GM23248 (cell line): ENCODE measurements around the gene ADCY5. TPM values are rescaled to one million over a fixed set of nuclear protein-coding genes. Genes with fewer than 3 reads are reported as not detected.
A peak's percentile ranks its signal among the peaks of the same experiment; 100 is the strongest.

Source experiments
- DNase-seq: peaks from one replicate; pipeline ENCODE4 v3.0.0-alpha.2; 2015
- H2AFZ ChIP-seq: fragments of 200-600 bp; sonication (generic); 2 replicates; pipeline ENCODE4 v1.6.1; 2016; ENCODE audit warnings: antibody characterized with exemption
- H3F3A ChIP-seq: fragments of 200-600 bp; sonication (generic); 2 replicates; pipeline ENCODE4 v1.6.1; 2016; ENCODE audit warnings: mild to moderate bottlenecking, antibody characterized with exemption, mixed run types; ENCODE audit not compliant: insufficient read depth
- H3K27ac ChIP-seq: fragments of 200-600 bp; sonication (generic); 2 replicates; pipeline ENCODE4 v1.5.1; 2016; ENCODE audit warnings: mild to moderate bottlenecking
- H3K27me3 ChIP-seq: fragments of 200-600 bp; sonication (generic); replicated peaks from 2 replicates; pipeline ENCODE4 v1.6.1; 2016; ENCODE audit warnings: mild to moderate bottlenecking; ENCODE audit not compliant: insufficient read depth
- H3K36me3 ChIP-seq: fragments of 200-600 bp; sonication (generic); 2 replicates; pipeline ENCODE4 v1.6.1; 2016; ENCODE audit warnings: low read depth, mild to moderate bottlenecking
- H3K4me1 ChIP-seq: fragments of 200-600 bp; sonication (generic); 2 replicates; pipeline ENCODE4 v1.6.1; 2016; ENCODE audit warnings: mild to moderate bottlenecking; ENCODE audit not compliant: insufficient read depth
- H3K4me2 ChIP-seq: fragments of 200-600 bp; sonication (generic); one replicate; pipeline ENCODE4 v1.6.1; 2016; ENCODE audit warnings: mild to moderate bottlenecking; ENCODE audit not compliant: unreplicated experiment
- H3K4me3 ChIP-seq: fragments of 200-600 bp; sonication (generic); 2 replicates; pipeline ENCODE4 v1.5.1; 2016; ENCODE audit warnings: mild to moderate bottlenecking
- H3K79me2 ChIP-seq: fragments of 200-600 bp; sonication (generic); 2 replicates; pipeline ENCODE4 v1.6.1; 2016; ENCODE audit warnings: mild to moderate bottlenecking; ENCODE audit not compliant: insufficient read depth
- H3K9ac ChIP-seq: fragments of 200-600 bp; sonication (generic); 2 replicates; pipeline ENCODE4 v1.6.1; 2016; ENCODE audit warnings: mild to moderate bottlenecking
- H3K9me2 ChIP-seq: fragments of 200-600 bp; sonication (generic); 2 replicates; pipeline ENCODE4 v1.6.1; 2016; ENCODE audit warnings: mixed run types, mild to moderate bottlenecking, moderate library complexity; ENCODE audit not compliant: insufficient read depth
- H3K9me3 ChIP-seq: fragments of 200-600 bp; sonication (generic); one replicate; pipeline ENCODE4 v1.6.1; 2017; ENCODE audit warnings: low read depth
- H4K20me1 ChIP-seq: fragments of 200-600 bp; sonication (generic); 2 replicates; pipeline ENCODE4 v1.6.0; 2016; ENCODE audit not compliant: insufficient read depth
- EZH2 ChIP-seq: fragments of 200-600 bp; sonication (generic); IDR thresholded peaks from 2 replicates; pipeline ENCODE4 v1.6.1; 2018; ENCODE audit warnings: antibody characterized with exemption, mild to moderate bottlenecking; ENCODE audit not compliant: insufficient read depth, poor library complexity, severe bottlenecking
- EZH2phosphoT487 ChIP-seq: fragments of 200-600 bp; sonication (generic); IDR thresholded peaks from 2 replicates; pipeline ENCODE4 v1.6.1; 2018; ENCODE audit warnings: antibody characterized with exemption, moderate library complexity, mild to moderate bottlenecking, low read depth; ENCODE audit not compliant: insufficient read depth
- WGBS, 2 experiments: methylation state at CpG; one replicate each; pipeline ENCODE4 v1.1.6; 2015 to 2017; ENCODE audit warnings: low lambda C conversion rate in 2 of 2, low coverage in 1 of 2; ENCODE audit errors: missing lambda C conversion rate in 2 of 2; 5-methylcytosine and 5-hydroxymethylcytosine counted together
- in situ Hi-C: fragments of 300-500 bp; cut with MboI; formaldehyde crosslinking; loops from 2 replicates; pipeline ENCODE4 v1.15.0; 2020
- polyA plus RNA-seq: library from polyadenylated mRNA; unstranded; fragments of >200 nt; fragmentation: Nextera tagmentation; extraction: Ambion mirVana; gene quantifications from 2 replicates; pipeline ENCODE4 v1.2.1, GENCODE V29; 2016
- total RNA-seq: library from RNA; depleted of rRNA; stranded (reverse); fragments of >200 nt; shearing (Covaris generic); gene quantifications from 2 replicates; pipeline ENCODE4 v1.2.3, GENCODE V29; 2014

The ADCY5 gene
- total and polyA plus RNA-seq, 2 experiments from 2014 or later = 0.09 to 1.2 TPM

DNA sequence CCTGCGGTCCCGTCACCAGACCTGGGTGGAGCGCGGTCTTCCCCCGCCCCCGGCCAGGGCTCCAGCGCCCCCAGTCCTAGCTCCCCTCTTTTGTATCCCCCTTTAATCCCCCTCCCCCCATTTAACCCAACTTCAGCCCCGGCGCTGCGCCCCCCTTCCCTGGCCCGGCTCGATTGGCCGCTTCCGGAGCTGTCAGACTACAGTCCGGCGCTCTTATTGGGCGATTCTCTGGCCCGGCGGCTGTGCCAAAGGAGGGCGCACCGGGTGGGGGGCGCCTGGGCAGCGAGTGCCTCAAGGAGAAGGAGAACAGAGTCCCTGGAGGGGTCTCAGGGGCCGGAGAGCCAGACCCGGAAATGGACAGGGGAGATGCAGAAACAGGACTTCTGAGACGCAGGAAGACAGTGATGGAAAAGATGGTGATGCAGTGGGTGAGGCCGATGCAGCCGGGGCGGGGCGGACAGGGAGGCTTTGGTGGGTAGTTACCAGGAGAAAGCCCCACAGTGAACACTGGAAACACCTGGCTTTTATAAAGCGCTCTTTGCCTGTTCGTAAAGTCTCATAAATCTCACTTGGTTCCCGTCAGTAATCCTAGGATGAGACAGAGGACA, 1.2 kb upstream of the ADCY5 start:
- in situ Hi-C loops = no loop called here
- H3K27ac ChIP-seq = no peak overlapping the region
- peak overlapping the region; percentile 72 for H3K4me3 ChIP-seq
- peak overlapping the region; percentile 84 for H2AFZ ChIP-seq
- no peaks in the 10 kb centered on the region for H3K4me1 ChIP-seq
- H4K20me1 ChIP-seq = no peaks in the 10 kb centered on the region
- peaks cover 59% of the 10 kb centered on the region for H3K27me3 ChIP-seq
- H3K9ac ChIP-seq = peak overlapping the region; percentile 24; the same call in 1 of the 2 replicates
- DNase-seq = peak; percentile 28
- no peaks in the 10 kb centered on the region for H3K9me2 ChIP-seq
- no peak for TF ChIP-seq EZH2
- no peak for TF ChIP-seq EZH2phosphoT487
- 3% methylated on average over 30 to 33 of the region's 33 CpGs for WGBS, 2 experiments
- H3K9me3 ChIP-seq = no peaks in the 10 kb centered on the region
- H3K36me3 ChIP-seq = no peaks in the 10 kb centered on the region
- no peaks in the 10 kb centered on the region for H3K79me2 ChIP-seq
- peak overlapping the region; percentile 86 for H3K4me2 ChIP-seq
- H3F3A ChIP-seq = no peaks in the 10 kb centered on the region

DNA sequence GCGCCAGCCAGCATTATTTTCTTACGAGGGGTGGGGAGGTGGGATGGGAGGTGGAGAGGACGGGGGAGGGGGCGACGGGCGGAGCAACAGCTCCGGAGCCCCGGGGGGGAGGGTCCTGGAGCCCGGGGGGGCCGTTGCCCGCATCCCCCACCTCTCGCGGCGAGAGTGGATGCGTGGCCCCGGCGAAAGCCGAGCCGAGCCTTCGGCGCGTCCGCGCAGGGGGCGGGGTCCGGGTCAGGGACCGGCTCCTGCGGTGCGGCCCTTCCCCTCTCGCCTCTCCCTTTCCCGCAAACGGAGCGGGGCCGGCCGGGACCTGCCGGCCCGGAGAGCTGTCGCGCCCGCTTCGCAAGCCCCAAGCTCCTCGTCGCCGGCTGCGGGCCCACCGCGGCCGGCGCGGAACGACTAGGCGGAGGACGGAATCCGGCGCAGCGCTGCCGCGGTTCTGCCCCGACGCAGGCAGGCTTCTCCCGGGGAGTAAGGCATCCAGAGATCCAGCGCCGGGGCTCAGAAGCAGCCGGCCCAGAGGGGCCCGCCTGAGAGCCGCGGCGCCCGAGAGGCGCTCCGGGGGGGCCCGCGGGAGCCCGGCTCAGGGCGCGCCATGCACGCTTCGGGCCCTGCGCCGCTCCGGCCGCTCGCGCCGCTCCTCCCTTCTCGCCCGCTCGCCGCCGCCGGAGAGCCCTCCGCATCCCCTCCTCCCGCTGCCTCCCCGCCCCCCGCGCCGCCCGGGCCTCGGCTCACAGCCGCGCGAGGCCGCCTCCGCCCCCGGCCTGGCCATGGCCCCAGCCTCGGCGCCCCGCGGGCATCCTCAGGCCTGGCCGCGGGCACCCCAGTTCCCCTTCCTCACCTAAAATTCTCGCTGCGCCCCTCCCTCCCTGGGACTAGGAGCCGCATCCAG, 459 bp upstream of the ADCY5 start:
- H3K4me1 ChIP-seq = no peaks in the 10 kb centered on the region
- no peaks in the 10 kb centered on the region for H3K36me3 ChIP-seq
- H3K79me2 ChIP-seq = no peaks in the 10 kb centered on the region
- DNase-seq = peak; percentile 50
- no peaks in the 10 kb centered on the region for H3K9me3 ChIP-seq
- H3K27ac ChIP-seq = no peak overlapping the region
- peaks cover 62% of the 10 kb centered on the region for H3K27me3 ChIP-seq
- WGBS, 2 experiments = 0 to 3% methylated on average over 11 to 72 of the region's 114 CpGs
- H3K4me3 ChIP-seq = peak overlapping the region; percentile 72
- in situ Hi-C loops = no loop called here
- no peaks in the 10 kb centered on the region for H3K9me2 ChIP-seq
- peak overlapping the region; percentile 86 for H3K4me2 ChIP-seq
- H4K20me1 ChIP-seq = no peaks in the 10 kb centered on the region
- peak overlapping the region; percentile 24; the same call in 1 of the 2 replicates for H3K9ac ChIP-seq
- peak overlapping the region; percentile 84 for H2AFZ ChIP-seq
- no peaks in the 10 kb centered on the region for H3F3A ChIP-seq
- TF ChIP-seq EZH2phosphoT487 (0 out of 2 replicates have a peak, but pooled peaks have one; percentile 14), EZH2 (no peak)

- H3K4me3 ChIP-seq = no peak overlapping the region
- H3K27ac ChIP-seq = no peak overlapping the region
- H3K9me3 ChIP-seq = no peaks in the 10 kb centered on the region
- H3F3A ChIP-seq = no peaks in the 10 kb centered on the region
- H4K20me1 ChIP-seq = no peaks in the 10 kb centered on the region
- H3K9me2 ChIP-seq = no peaks in the 10 kb centered on the region
- no peak overlapping the region for H3K9ac ChIP-seq
- H2AFZ ChIP-seq = no peak overlapping the region
- H3K27me3 ChIP-seq = peaks cover 60% of the 10 kb centered on the region
- H3K4me1 ChIP-seq = no peaks in the 10 kb centered on the region
- no peak overlapping the region for H3K4me2 ChIP-seq
- no peaks in the 10 kb centered on the region for H3K36me3 ChIP-seq
- no peaks in the 10 kb centered on the region for H3K79me2 ChIP-seq
- 33 to 42% methylated on average over 66 to 73 of the region's 110 CpGs for WGBS, 2 experiments
- in situ Hi-C loops = no loop called here
- no peak for TF ChIP-seq EZH2phosphoT487
- TF ChIP-seq EZH2 = no peak
- DNase-seq = peak; percentile 32
Measured at GRCh38 chr3:123447749-123448517, 957 bp downstream of the ADCY5 start.

DNA sequence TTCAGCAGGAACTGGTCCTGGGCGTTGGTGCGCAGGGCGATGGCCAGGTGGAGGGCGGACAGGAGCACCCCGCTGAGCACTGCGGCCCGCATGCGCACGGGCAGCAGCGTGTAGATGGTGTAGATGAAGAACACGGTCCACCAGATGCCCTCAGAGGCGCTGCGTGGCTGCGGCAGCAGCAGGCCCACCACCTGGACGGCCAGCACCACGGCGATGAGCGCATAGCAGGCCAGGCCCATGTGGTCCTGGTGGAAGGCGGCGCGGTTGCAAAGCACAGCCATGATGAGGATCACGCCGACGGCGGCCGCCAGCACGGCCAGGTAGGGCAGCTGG, 1.5 kb downstream of the ADCY5 start:
- peaks cover 60% of the 10 kb centered on the region for H3K27me3 ChIP-seq
- H3K9ac ChIP-seq = no peak overlapping the region
- no peak overlapping the region for H3K27ac ChIP-seq
- H3K9me2 ChIP-seq = no peaks in the 10 kb centered on the region
- H3K9me3 ChIP-seq = no peaks in the 10 kb centered on the region
- DNase-seq = no peak
- H2AFZ ChIP-seq = no peak overlapping the region
- in situ Hi-C loops = no loop called here
- no peaks in the 10 kb centered on the region for H3F3A ChIP-seq
- no peaks in the 10 kb centered on the region for H3K79me2 ChIP-seq
- H3K4me1 ChIP-seq = no peaks in the 10 kb centered on the region
- 94 to 98% methylated on average over 21 to 27 of the region's 27 CpGs for WGBS, 2 experiments
- H3K4me2 ChIP-seq = no peak overlapping the region
- no peak overlapping the region for H3K4me3 ChIP-seq
- no peaks in the 10 kb centered on the region for H4K20me1 ChIP-seq
- TF ChIP-seq EZH2phosphoT487 (no peak), EZH2 (no peak)
- no peaks in the 10 kb centered on the region for H3K36me3 ChIP-seq
